GM23338 (cell line): ENCODE measurements around the gene ITGA2. TPM values are rescaled to one million over a fixed set of nuclear protein-coding genes. Genes with fewer than 3 reads are reported as not detected.

Source experiments
- ATAC-seq: fragments of 200-7000 bp; cut with Tn5 transposase; 3 replicates; pipeline ENCODE4 v1.9.1; 2020
- DNase-seq: peaks from one replicate; pipeline ENCODE4 v3.0.0-alpha.2; 2015; ENCODE audit warnings: low spot score
- H2AFZ ChIP-seq: fragments of 200-600 bp; sonication (generic); 2 replicates; pipeline ENCODE4 v1.8.0; 2016; ENCODE audit warnings: antibody characterized with exemption, mild to moderate bottlenecking, moderate library complexity
- H3F3A ChIP-seq: fragments of 200-600 bp; sonication (generic); replicated peaks from 2 replicates; pipeline ENCODE4 v1.8.0; 2017; ENCODE audit warnings: antibody characterized with exemption, mixed run types, low read depth
- H3K27ac ChIP-seq: fragments of 200-600 bp; sonication (generic); 2 replicates; pipeline ENCODE4 v1.6.1; 2016; ENCODE audit warnings: low read depth
- H3K27me3 ChIP-seq: fragments of 200-600 bp; sonication (generic); 2 replicates; pipeline ENCODE4 v1.8.0; 2016; ENCODE audit warnings: mild to moderate bottlenecking, mixed run types, moderate library complexity; ENCODE audit not compliant: insufficient read depth
- H3K36me3 ChIP-seq: fragments of 200-600 bp; sonication (generic); 2 replicates; pipeline ENCODE4 v1.8.0; 2016; ENCODE audit warnings: mild to moderate bottlenecking; ENCODE audit not compliant: insufficient read depth
- H3K4me1 ChIP-seq: fragments of 200-600 bp; sonication (generic); 2 replicates; pipeline ENCODE4 v1.8.0; 2016; ENCODE audit warnings: mild to moderate bottlenecking, moderate library complexity; ENCODE audit not compliant: insufficient read depth
- H3K4me2 ChIP-seq: fragments of 200-600 bp; sonication (generic); 2 replicates; pipeline ENCODE4 v1.7.1; 2017; ENCODE audit warnings: mixed run types
- H3K4me3 ChIP-seq: fragments of 200-600 bp; sonication (generic); 2 replicates; pipeline ENCODE4 v1.6.1; 2016; ENCODE audit warnings: mixed run types
- H3K79me2 ChIP-seq: fragments of 200-600 bp; sonication (generic); replicated peaks from 2 replicates; pipeline ENCODE4 v1.8.0; 2017; ENCODE audit warnings: mild to moderate bottlenecking; ENCODE audit not compliant: insufficient read depth
- H3K9me2 ChIP-seq: fragments of 200-600 bp; sonication (generic); 2 replicates; pipeline ENCODE4 v1.8.0; 2017; ENCODE audit not compliant: insufficient read depth
- H4K20me1 ChIP-seq: fragments of 200-600 bp; sonication (generic); replicated peaks from 2 replicates; pipeline ENCODE4 v1.8.0; 2017; ENCODE audit warnings: mild to moderate bottlenecking; ENCODE audit not compliant: insufficient read depth
- H3K27ac Mint-ChIP-seq: 2 replicates; pipeline ENCODE4 v1.8.0; 2020; ENCODE audit warnings: inconsistent platforms, mild to moderate bottlenecking, moderate library complexity, mixed read lengths
- H3K27me3 Mint-ChIP-seq: 3 replicates; pipeline ENCODE4 v1.8.0; 2022; ENCODE audit warnings: low read depth, mild to moderate bottlenecking, moderate library complexity, mixed read lengths, inconsistent platforms; ENCODE audit not compliant: insufficient read depth, poor library complexity
- H3K36me3 Mint-ChIP-seq: 3 replicates; pipeline ENCODE4 v1.8.0; 2021; ENCODE audit warnings: low read depth, mild to moderate bottlenecking, inconsistent platforms, moderate library complexity, mixed read lengths
- H3K4me1 Mint-ChIP-seq: 3 replicates; pipeline ENCODE4 v1.8.0; 2020; ENCODE audit warnings: mild to moderate bottlenecking, inconsistent platforms, mixed read lengths
- H3K4me3 Mint-ChIP-seq: 3 replicates; pipeline ENCODE4 v1.8.0; 2021; ENCODE audit warnings: moderate library complexity, mild to moderate bottlenecking, inconsistent platforms, mixed read lengths
- H3K9me3 Mint-ChIP-seq: 3 replicates; pipeline ENCODE4 v1.8.0; 2020; ENCODE audit warnings: moderate library complexity, mild to moderate bottlenecking, inconsistent platforms, mixed read lengths
- ETS1 ChIP-seq: IDR thresholded peaks from 2 replicates; pipeline ENCODE4 v1.6.1; 2016; ENCODE audit warnings: antibody characterized with exemption
- EZH2 ChIP-seq: fragments of 200-600 bp; sonication (generic); IDR thresholded peaks from one replicate; pipeline ENCODE4 v1.8.0; 2017; ENCODE audit warnings: antibody characterized with exemption, mild to moderate bottlenecking, low read depth; ENCODE audit not compliant: unreplicated experiment
- EZH2phosphoT487 ChIP-seq: fragments of 200-600 bp; sonication (generic); IDR thresholded peaks from one replicate; pipeline ENCODE4 v1.8.1; 2018; ENCODE audit warnings: antibody characterized with exemption; ENCODE audit not compliant: unreplicated experiment
- JUNB ChIP-seq: IDR thresholded peaks from one replicate; pipeline ENCODE4 v1.6.1; 2016; ENCODE audit warnings: antibody characterized with exemption; ENCODE audit not compliant: unreplicated experiment
- NANOG ChIP-seq: IDR thresholded peaks from 2 replicates; pipeline ENCODE4 v1.6.1; 2016; ENCODE audit warnings: antibody characterized with exemption, borderline replicate concordance
- POLR2AphosphoS5 ChIP-seq: IDR thresholded peaks from 2 replicates; pipeline ENCODE4 v1.6.1; 2016; ENCODE audit warnings: antibody characterized with exemption, low read depth
- REST ChIP-seq: IDR thresholded peaks from one replicate; pipeline ENCODE4 v1.6.1; 2018; ENCODE audit warnings: antibody characterized with exemption; ENCODE audit not compliant: unreplicated experiment
- STAT1 ChIP-seq: IDR thresholded peaks from one replicate; pipeline ENCODE4 v1.6.1; 2016; ENCODE audit warnings: antibody characterized with exemption; ENCODE audit not compliant: unreplicated experiment
- ZNF114 ChIP-seq: fragments of 250-450 bp; sonication (Bioruptor Pico); IDR thresholded peaks from 2 replicates; pipeline ENCODE4 v1.5.0; 2020; ENCODE audit warnings: mild to moderate bottlenecking, moderate library complexity
- ZNF331 ChIP-seq: fragments of 250-450 bp; sonication (Bioruptor Pico); IDR thresholded peaks from 2 replicates; pipeline ENCODE4 v1.5.0; 2020; ENCODE audit warnings: low read depth, mild to moderate bottlenecking, moderate library complexity
- ZNF462 ChIP-seq: fragments of 250-450 bp; sonication (Bioruptor Pico); IDR thresholded peaks from 2 replicates; pipeline ENCODE4 v1.5.0; 2020; ENCODE audit warnings: mild to moderate bottlenecking, moderate library complexity
- polyA plus RNA-seq: library from polyadenylated mRNA; unstranded; fragments of >200 nt; fragmentation: Nextera tagmentation; extraction: Ambion mirVana; gene quantifications from 2 replicates; pipeline ENCODE4 v1.2.1, GENCODE V29; 2016
- total RNA-seq: library from RNA; depleted of rRNA; stranded (reverse); fragments of >200 nt; shearing (Covaris generic); gene quantifications from 2 replicates; pipeline ENCODE4 v1.2.3, GENCODE V29; 2014

Gene ITGA2
- total and polyA plus RNA-seq, 2 experiments from 2014 or later, result 2.6 to 7.1 TPM

DNA sequence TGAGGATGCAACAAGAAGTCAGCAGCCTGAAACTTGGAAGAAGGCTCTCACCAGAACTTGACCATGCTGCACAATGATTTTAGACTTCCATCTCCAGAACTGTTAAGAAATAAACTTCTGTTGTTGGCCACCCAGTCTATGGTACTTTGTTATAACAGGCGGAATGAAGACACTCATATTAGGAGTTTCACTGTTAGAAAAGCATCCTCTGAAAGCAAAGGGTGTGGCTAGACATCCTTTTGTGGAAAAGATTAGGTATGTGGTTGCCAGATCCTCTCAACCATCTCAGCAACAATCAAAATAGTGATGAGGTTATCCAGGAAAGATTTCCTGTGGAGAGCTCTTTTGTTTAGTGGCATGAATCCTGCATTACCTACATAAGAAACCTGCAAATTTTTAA is 20.7 kb downstream of the ITGA2 start (continued):
- no peak for TF ChIP-seq REST

DNA sequence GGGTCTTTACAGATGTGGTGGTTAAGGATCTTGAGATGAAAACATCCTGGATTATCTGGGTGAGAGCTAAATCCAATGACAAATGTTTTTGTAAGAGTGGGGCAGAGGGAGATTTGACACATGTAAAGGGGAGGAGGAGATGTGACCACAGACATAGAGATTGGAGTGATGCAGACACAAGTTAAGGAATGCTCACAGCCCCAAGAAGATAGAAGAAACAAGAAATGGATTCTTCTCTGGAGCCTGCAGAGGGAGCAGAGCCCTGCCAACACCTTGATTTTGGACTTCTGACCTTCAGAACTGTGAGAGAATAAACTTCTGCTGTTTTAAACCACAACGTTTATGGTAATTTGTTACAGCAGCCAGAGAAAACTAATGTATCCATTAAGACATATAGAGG is 21.7 kb downstream of the ITGA2 start:
- no peaks in the 10 kb centered on the region for H3F3A ChIP-seq
- no peak overlapping the region for H3K27ac ChIP-seq
- no peaks in the 10 kb centered on the region for H3K27me3 Mint-ChIP-seq
- peaks cover 9% of the 10 kb centered on the region; the same call in 2 of the 3 replicates for H3K4me1 Mint-ChIP-seq
- ATAC-seq (no peak), DNase-seq (no peak)
- H3K79me2 ChIP-seq, result no peaks in the 10 kb centered on the region
- H2AFZ ChIP-seq, result no peak overlapping the region
- no peaks in the 10 kb centered on the region for H3K36me3 ChIP-seq
- H3K4me3 ChIP-seq, result no peak overlapping the region
- no peaks in the 10 kb centered on the region; the same call in 2 of the 3 replicates for H3K9me3 Mint-ChIP-seq
- H4K20me1 ChIP-seq, result no peaks in the 10 kb centered on the region; the same call in 1 of the 2 replicates
- H3K27ac Mint-ChIP-seq, result no peak overlapping the region
- H3K36me3 Mint-ChIP-seq, result no peaks in the 10 kb centered on the region
- H3K4me1 ChIP-seq, result no peaks in the 10 kb centered on the region
- peaks cover 3% of the 10 kb centered on the region; the same call in 1 of the 2 replicates for H3K9me2 ChIP-seq
- no peaks in the 10 kb centered on the region for H3K27me3 ChIP-seq
- no peak overlapping the region for H3K4me3 Mint-ChIP-seq
- H3K4me2 ChIP-seq, result no peak overlapping the region
- TF ChIP-seq ZNF114 (CRISPR knock-in tag), result no peak
- no peak for TF ChIP-seq ZNF331 (CRISPR knock-in tag)
- TF ChIP-seq EZH2, result no peak
- TF ChIP-seq ETS1, result no peak
- no peak for TF ChIP-seq STAT1
- TF ChIP-seq POLR2AphosphoS5, result no peak
- no peak for TF ChIP-seq JUNB
- no peak for TF ChIP-seq ZNF462 (CRISPR knock-in tag)
- no peak for TF ChIP-seq EZH2phosphoT487
- TF ChIP-seq NANOG, result no peak
- TF ChIP-seq REST, result no peak
